GM12878 (cell line): ENCODE results near the gene ACTR5. TPM values are rescaled to one million over a fixed set of nuclear protein-coding genes. Genes with fewer than 3 reads are reported as not detected.

Source experiments
- FOXM1 ChIP-seq: IDR thresholded peaks from 2 replicates; pipeline ENCODE4 v1.6.1; 2012; ENCODE audit warnings: low read depth, mild to moderate bottlenecking, inconsistent platforms, low read length, moderate library complexity
- GABPA ChIP-seq: IDR thresholded peaks from 2 replicates; pipeline ENCODE4 v1.6.1; 2014; ENCODE audit warnings: antibody characterized with exemption, low read depth, mild to moderate bottlenecking, inconsistent platforms
- HSF1 ChIP-seq: fragments of 150-350 bp; IDR thresholded peaks from 2 replicates; pipeline ENCODE4 v1.6.1; 2014; ENCODE audit warnings: mild to moderate bottlenecking, low read depth, low read length
- NFYA ChIP-seq: IDR thresholded peaks from 2 replicates; pipeline ENCODE4 v1.6.1; 2011; ENCODE audit warnings: low read depth, mild to moderate bottlenecking, low read length, improper control_type of control experiment, borderline replicate concordance
- NR2F1 ChIP-seq: fragments of 450-650 bp; conservative IDR thresholded peaks from 2 replicates; pipeline ENCODE4 v1.6.1; 2017; ENCODE audit warnings: mild to moderate bottlenecking
- PAX5 ChIP-seq: IDR thresholded peaks from 2 replicates; pipeline ENCODE4 v1.6.1; 2011; ENCODE audit warnings: low read depth, low read length, borderline replicate concordance
- TCF7 ChIP-seq: IDR thresholded peaks from 2 replicates; pipeline ENCODE4 v1.6.1; 2014; ENCODE audit warnings: antibody characterized with exemption, borderline replicate concordance
- WRNIP1 ChIP-seq: IDR thresholded peaks from 2 replicates; pipeline ENCODE4 v1.6.1; 2011; ENCODE audit warnings: low read depth, low read length, improper control_type of control experiment, borderline replicate concordance
- YBX1 ChIP-seq: fragments of 450-650 bp; IDR thresholded peaks from 2 replicates; pipeline ENCODE4 v1.6.1; 2016; ENCODE audit warnings: antibody characterized with exemption
- YY1 ChIP-seq: IDR thresholded peaks from 2 replicates; pipeline ENCODE4 v1.6.1; 2011; ENCODE audit warnings: low read depth, mild to moderate bottlenecking, low read length
- ZSCAN29 ChIP-seq: fragments of 450-650 bp; IDR thresholded peaks from 2 replicates; pipeline ENCODE4 v1.6.1; 2017; ENCODE audit warnings: mild to moderate bottlenecking, moderate library complexity
- polyA plus RNA-seq, 11 experiments: library from polyadenylated mRNA; depleted of rRNA in 4 of 11; unstranded in 6 of 11; stranded (reverse) in 5 of 11; fragments of >200 nt; fragmentation: Nextera tagmentation in 4 of 11; fragmentation: Illumina TruSeq in 1 of 11; extraction: Ambion mirVana in 4 of 11; extraction: Trizol in 1 of 11; gene quantifications; 1 replicate in 1 of 11; 2 replicates in 10 of 11; pipeline versions ENCODE4 v1.2.1 to v1.2.3, GENCODE V29; 2011 to 2016; ENCODE audit warnings: inconsistent platforms in 2 of 11, missing spikeins in 2 of 11, low read depth in 1 of 11
- total RNA-seq, 4 experiments: library from RNA; depleted of rRNA in 3 of 4; stranded (reverse); fragments of >200 nt in 3 of 4; fragmentation: Illumina TruSeq in 1 of 4; extraction: Trizol in 1 of 4; gene quantifications; 2 replicates each; pipeline versions ENCODE4 v1.2.1 to v1.2.3, GENCODE V29; 2013 to 2021
- TF ChIP-seq, protein P1 (sequence below): fragments of 450-650 bp; IDR thresholded peaks from 2 replicates; pipeline ENCODE4 v1.6.1; 2017; ENCODE audit warnings: mild to moderate bottlenecking, low read depth, inconsistent platforms; ENCODE audit not compliant: poor library complexity, severe bottlenecking

The ACTR5 gene
- total and polyA plus RNA-seq, 10 of the 15 experiments (the other 5 are each of a cell fraction or from before 2014, with no cell fraction given) = 0.52 to 14.7 (median 8.8) TPM

DNA sequence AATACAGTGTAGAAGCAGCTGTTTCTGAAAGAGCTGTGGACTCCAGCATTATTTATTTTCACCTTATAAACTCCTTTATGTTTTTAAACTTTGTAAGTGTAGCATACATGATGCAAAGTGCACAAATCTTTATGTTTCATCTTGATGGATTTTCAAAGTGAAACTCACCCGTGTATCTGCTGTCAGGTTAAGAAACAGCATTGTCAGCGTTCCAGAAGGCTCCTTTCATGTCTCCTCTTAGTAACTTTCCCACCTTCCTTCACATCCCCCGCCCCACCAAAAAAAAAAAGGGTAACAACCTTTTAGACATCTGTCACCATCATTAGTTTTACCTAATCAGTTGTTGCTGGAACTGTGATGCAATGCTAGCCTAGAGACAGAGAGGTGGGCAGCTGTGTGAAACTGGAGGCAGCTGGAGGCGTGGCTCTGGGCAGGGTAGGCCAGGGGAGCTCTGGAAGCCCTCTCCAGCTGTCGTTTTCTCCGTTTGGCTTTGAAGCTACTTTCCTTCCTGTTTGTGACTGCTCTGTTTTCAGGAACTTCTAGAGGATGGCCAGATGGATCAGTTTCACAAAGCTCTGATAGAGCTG is 7.2 kb downstream of the ACTR5 start (continued):
- TF ChIP-seq ZSCAN29 (no peak), WRNIP1 (no peak), TCF7 (no peak), GABPA (no peak), NR2F1 (no peak), PAX5 (no peak), HSF1 (no peak), YBX1 (no peak), NFYA (no peak), YY1 (no peak), FOXM1 (no peak)
- TF ChIP-seq, protein P1, sequence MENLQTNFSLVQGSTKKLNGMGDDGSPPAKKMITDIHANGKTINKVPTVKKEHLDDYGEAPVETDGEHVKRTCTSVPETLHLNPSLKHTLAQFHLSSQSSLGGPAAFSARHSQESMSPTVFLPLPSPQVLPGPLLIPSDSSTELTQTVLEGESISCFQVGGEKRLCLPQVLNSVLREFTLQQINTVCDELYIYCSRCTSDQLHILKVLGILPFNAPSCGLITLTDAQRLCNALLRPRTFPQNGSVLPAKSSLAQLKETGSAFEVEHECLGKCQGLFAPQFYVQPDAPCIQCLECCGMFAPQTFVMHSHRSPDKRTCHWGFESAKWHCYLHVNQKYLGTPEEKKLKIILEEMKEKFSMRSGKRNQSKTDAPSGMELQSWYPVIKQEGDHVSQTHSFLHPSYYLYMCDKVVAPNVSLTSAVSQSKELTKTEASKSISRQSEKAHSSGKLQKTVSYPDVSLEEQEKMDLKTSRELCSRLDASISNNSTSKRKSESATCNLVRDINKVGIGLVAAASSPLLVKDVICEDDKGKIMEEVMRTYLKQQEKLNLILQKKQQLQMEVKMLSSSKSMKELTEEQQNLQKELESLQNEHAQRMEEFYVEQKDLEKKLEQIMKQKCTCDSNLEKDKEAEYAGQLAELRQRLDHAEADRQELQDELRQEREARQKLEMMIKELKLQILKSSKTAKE = no peak
